Measurements from ENCODE around the gene SNCAIP.

Gene SNCAIP

GRCh38 chr5:122464191-122464590 is 152.2 kb downstream of the SNCAIP start:
- H3K4me3 ChIP-seq (ENCODE audit: insufficient read depth, low read length, poor library complexity, severe bottlenecking): no peak overlapping the region
- no peaks in the 10 kb centered on the region for H4K20me1 ChIP-seq (ENCODE audit: low read depth, low read length)
- H3K27ac ChIP-seq (ENCODE audit: low read depth, low read length): no peak overlapping the region
- H3K36me3 ChIP-seq (ENCODE audit: low read length): no peaks in the 10 kb centered on the region
- H3K9ac ChIP-seq (ENCODE audit: low read length): no peak overlapping the region
- TF ChIP-seq EZH2phosphoT487 (conservative IDR thresholded peaks at IDR 0.05; ENCODE audit: low read length): no peak
- TF ChIP-seq CTCF (IDR thresholded peaks at IDR 0.05; ENCODE audit: insufficient read depth, low read length, poor library complexity, severe bottlenecking): no peak
- H3F3A ChIP-seq (ENCODE audit: insufficient read depth): no peaks in the 10 kb centered on the region
- H3K4me2 ChIP-seq (ENCODE audit: low read depth, low read length, poor library complexity, severe bottlenecking): no peak overlapping the region
- no peaks in the 10 kb centered on the region for H3K9me2 ChIP-seq (replicated peaks; ENCODE audit: insufficient read depth, low read length)
- no peak overlapping the region for H2AFZ ChIP-seq (ENCODE audit: low read depth, low read length, severe bottlenecking)
- H3K27me3 ChIP-seq (ENCODE audit: low read length): no peaks in the 10 kb centered on the region
- H3K9me3 ChIP-seq (ENCODE audit: insufficient read depth, low read length): no peaks in the 10 kb centered on the region
- no peaks in the 10 kb centered on the region for H3K79me2 ChIP-seq (ENCODE audit: insufficient read depth, low read length)

DNA sequence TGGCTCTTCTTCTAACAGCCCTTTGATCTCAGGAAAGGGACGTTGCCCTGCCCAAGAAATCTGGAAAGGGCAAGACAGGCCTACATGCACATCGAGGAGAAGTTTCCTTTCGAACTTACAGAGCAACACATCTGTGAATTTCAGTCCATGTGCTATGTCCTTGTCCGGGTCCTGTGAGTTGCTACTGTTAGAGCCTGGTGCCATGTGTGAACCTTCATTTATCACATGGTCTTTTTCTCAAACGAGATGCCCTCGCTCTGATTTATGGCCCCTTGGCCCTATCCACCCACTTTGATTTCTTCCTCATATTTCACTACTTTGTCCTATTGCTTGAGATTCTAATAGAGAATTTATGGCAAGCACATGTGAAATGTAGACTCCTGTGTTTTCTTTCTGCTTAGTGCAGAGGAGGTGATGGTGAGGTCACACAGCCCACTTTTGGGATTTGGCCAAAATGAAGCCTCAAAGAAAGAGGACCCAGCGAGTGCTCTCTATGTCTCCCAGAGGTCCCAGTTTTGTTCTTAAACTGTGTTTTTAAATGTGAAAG is 153.1 kb downstream of the SNCAIP start:
- Histone ChIP-seq H3K9me3 (ENCODE audit: insufficient read depth, low read length) (no peaks in the 10 kb centered on the region), H3K79me2 (ENCODE audit: insufficient read depth, low read length) (no peaks in the 10 kb centered on the region), H2AFZ (ENCODE audit: low read depth, low read length, severe bottlenecking) (no peak overlapping the region), H3K4me3 (ENCODE audit: insufficient read depth, low read length, poor library complexity, severe bottlenecking) (no peak overlapping the region), H3K4me2 (ENCODE audit: low read depth, low read length, poor library complexity, severe bottlenecking) (no peak overlapping the region), H3K36me3 (ENCODE audit: low read length) (no peaks in the 10 kb centered on the region), H3K27me3 (ENCODE audit: low read length) (no peaks in the 10 kb centered on the region), H3K9ac (ENCODE audit: low read length) (no peak overlapping the region), H3K9me2 (replicated peaks; ENCODE audit: insufficient read depth, low read length) (no peaks in the 10 kb centered on the region), H3K27ac (ENCODE audit: low read depth, low read length) (no peak overlapping the region), H3F3A (ENCODE audit: insufficient read depth) (no peaks in the 10 kb centered on the region), H4K20me1 (ENCODE audit: low read depth, low read length) (no peaks in the 10 kb centered on the region)
- no peak for TF ChIP-seq CTCF (IDR thresholded peaks at IDR 0.05; ENCODE audit: insufficient read depth, low read length, poor library complexity, severe bottlenecking)
- TF ChIP-seq EZH2phosphoT487 (conservative IDR thresholded peaks at IDR 0.05; ENCODE audit: low read length): no peak

DNA sequence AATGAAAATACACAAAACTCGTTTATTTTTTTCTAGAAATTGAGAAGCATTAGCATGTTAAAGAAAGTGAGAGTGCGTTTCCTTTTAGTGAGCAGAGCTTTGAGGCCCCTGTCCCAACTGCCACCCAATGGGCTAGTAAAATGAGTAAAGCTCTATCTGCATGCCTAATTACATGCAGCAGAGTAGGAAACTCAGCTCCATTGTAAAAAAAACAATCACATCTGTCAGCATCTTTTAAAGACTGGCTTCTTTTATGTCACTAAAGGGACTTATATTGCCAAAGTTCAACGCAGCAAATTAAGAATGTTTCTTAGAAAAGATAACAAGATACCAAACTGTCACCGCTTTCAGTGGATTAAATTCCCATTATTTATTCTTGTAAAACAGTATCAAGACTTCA is 154.0 kb downstream of the SNCAIP start:
- no peak overlapping the region for H3K27ac ChIP-seq (ENCODE audit: low read depth, low read length)
- no peak overlapping the region for H3K4me2 ChIP-seq (ENCODE audit: low read depth, low read length, poor library complexity, severe bottlenecking)
- H3K79me2 ChIP-seq (ENCODE audit: insufficient read depth, low read length): no peaks in the 10 kb centered on the region
- H4K20me1 ChIP-seq (ENCODE audit: low read depth, low read length): no peaks in the 10 kb centered on the region
- no peaks in the 10 kb centered on the region for H3K36me3 ChIP-seq (ENCODE audit: low read length)
- H3K9me3 ChIP-seq (ENCODE audit: insufficient read depth, low read length): no peaks in the 10 kb centered on the region
- no peak for TF ChIP-seq CTCF (IDR thresholded peaks at IDR 0.05; ENCODE audit: insufficient read depth, low read length, poor library complexity, severe bottlenecking)
- TF ChIP-seq EZH2phosphoT487 (conservative IDR thresholded peaks at IDR 0.05; ENCODE audit: low read length): no peak
- no peaks in the 10 kb centered on the region for H3K9me2 ChIP-seq (replicated peaks; ENCODE audit: insufficient read depth, low read length)
- no peak overlapping the region for H2AFZ ChIP-seq (ENCODE audit: low read depth, low read length, severe bottlenecking)
- H3K4me3 ChIP-seq (ENCODE audit: insufficient read depth, low read length, poor library complexity, severe bottlenecking): no peak overlapping the region
- no peaks in the 10 kb centered on the region for H3K27me3 ChIP-seq (ENCODE audit: low read length)
- no peak overlapping the region for H3K9ac ChIP-seq (ENCODE audit: low read length)
- no peaks in the 10 kb centered on the region for H3F3A ChIP-seq (ENCODE audit: insufficient read depth)
